HPDE6-E6E7 (cell line): ENCODE data around the gene SLC11A2.
"Not testable (repeated sequence)": the region's sequence is repeated elsewhere in the genome, so short reads cannot be mapped to it uniquely, and the experiment has no call there.

Experiments
- DNase-seq: peaks from one replicate; pipeline ENCODE4 v3.0.0; 2011; ENCODE audit warnings: missing footprints; ENCODE audit errors: extremely low spot score

SLC11A2 gene

DNA sequence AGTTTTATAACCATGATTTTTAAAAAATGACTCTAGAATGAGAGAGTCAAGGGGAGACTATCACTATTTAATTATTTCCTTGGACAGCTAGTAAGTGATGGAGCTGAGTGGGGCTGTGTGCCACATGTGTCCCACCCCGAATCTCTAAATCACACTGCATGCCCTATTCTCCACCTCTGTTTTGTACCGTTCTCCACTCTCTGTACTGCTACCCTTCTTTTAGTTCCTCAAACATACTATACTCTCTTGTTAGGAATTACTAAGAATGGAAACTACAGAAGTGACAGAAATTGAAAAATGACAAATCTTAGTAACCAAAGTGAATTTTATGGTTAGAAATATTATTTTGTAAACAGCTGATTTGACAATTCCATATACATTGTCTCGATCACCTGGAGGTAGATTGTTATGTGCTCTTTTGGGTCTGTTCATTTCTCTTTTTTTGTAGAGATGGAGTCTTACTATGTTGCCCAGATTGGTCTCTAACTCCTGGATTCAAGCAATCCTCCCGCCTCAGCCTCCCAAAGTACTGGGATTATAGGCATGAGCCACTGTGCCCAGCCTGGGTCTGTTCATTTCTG is 35.9 kb downstream of the SLC11A2 start:
- DNase-seq, result no peak

DNA sequence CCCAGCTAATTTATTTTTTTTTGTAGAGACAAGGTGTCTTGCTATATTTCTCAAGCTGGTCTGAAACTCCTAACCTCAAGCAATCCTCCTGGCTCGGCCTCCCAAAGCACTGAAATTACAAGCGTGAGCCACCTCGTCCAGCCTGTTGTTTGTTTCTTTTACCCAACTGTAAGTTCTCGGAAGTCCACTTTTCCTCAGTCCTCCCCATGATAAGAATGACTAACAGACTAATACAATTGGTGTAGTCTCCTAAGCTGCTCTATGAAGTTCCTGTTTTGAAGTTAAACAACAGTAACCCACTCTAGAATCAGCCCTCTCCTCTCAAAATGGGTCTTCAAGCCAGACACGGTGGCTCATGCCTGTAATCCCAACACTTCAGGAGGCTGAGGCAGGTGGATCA is 37.3 kb downstream of the SLC11A2 start:
- no peak for DNase-seq

DNA sequence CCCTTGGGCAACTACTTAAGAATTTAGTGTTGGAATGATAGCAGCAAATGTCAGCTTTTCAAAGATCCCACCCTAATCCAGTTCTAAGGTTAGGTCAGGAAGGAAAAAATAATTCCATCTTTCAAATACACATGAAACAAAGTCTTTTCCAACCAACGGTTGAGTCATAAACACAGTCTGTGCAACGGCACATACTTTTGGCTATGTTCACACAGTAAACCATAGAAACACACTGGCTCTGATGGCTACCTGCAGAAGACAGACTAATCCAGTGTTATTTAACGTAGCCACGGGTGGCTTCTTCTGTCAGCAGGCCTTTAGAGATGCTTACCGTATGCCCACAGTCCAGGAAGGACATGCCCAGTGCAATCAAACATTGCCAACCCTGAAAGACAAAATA is 38.1 kb downstream of the SLC11A2 start:
- DNase-seq, result no peak

DNA sequence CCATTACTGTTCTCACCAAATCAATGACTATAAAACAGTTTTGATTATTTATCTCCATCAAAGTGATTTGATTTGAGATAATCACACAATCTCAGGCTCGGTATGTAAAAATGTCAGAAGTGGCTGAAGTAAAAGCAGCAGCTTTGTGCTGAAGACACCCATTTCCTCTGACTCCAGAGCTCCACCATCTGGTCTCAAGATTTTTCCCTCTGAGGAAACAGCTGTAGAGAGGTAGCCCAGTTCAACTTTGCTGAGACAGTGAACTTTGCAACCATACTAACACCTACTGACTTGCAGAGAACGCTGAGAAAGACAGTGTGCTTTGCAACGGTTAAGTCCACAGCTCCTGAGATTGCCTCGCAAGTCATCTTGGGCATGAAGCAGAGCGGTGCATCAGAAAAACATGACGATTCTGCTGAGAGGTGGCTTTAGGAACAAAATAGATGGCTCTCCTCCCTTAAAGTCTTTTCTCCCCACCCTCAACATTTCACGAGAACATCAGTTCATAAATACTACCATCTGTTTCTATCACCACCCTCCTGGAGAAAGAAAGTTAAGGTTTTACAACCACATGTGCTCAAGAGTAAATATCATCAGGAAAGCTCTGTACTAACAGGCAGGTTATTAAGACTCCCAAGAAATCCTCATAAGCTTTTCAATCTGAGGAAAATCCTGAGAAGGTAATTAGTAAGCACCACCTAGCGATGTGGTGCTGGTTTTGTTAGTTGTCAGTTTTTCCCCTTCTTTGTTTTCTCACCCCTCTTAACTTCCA is 39.0 kb downstream of the SLC11A2 start:
- DNase-seq, result no peak

DNA sequence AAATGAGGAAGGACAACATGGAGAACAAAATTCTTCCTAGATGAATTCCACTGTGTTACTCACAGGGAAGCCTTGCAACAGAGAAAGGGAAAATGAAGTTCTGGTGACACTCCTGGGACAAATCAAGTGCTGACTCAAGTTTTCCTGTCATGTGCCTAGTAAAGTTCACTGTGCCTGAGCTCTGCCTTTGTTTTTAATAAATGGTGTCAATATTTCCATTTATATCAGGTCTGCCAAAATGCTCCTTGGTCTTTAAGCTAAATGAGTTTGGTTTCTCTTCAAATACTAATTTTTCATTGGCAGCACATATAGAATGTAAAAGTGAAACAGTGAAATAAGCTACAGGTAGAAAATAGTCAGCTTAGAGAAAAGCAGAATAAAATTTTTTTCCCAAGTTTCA is 40.9 kb downstream of the SLC11A2 start:
- no peak for DNase-seq

DNA sequence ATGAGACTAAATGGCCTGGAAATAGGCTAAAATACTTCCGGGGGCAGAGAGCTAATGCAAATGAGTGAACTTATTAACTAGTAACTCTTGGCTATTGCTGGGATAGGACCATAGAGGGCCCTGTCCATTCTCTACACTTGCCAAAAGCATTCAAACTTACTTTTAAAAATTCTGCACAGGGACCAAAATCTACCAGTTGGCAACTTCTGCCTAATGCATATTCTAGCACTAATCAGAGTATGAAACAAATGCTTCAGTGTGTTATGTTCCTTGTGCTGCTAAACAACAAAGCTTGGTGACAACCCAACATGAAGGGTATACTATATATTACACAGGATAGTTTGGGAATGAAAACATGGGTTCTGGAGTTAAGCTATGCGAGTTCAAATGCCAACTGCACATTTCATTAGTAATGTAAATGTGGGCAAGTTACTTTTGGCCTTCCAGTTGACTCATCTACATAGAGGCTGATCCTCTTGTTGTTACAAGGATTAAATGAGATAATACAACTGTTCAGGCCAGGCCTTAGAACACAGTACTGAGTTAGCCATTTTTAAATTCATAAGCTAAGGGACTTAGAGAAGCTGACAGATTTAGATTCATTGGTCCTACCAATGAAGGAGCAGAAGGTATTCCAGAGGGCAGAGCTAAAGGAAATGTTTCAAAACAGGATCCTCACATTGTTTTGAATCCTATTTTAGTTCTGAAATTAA is 41.4 kb downstream of the SLC11A2 start:
- no peak for DNase-seq

DNA sequence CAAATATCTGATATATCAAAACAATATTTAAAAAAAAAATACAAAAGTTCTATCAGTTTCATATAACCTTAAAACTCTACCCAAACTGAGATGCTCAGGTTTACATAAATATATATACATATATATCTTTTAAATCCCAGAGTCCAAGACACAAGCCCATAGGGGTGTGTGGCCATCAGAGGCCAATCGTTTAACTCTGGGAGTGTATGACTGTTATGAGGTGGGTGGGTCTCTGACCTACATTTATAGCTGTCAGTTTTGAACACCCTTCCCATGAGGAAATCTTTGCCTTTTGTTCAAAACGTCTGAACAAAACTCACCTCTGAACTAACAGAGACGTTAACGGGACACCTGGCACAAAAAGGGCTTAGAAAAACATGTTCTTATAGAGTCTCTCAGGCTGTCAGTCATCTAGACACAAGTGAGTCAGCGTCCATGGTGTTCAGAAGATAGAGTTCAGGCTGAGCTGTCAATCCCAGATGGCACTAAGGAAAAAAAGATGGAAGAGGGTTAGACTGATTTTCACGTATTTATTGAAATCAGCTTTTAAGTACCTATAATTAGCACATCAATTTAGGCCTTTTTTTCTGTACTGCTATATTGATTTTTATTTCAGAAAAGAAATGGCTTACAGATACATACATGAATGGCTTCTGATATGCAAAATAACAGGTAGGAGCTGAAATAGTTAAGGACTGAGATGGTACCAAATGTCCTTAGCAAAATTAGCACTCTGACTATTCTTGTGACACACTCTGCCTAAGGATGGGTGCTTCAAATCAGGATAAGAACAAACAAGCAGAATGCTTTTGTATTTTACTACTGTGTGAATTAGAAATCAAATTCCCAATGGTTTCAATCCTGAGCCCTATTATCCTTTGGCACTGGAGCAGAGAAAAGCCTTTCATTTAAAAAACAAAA is 44.6 kb downstream of the SLC11A2 start:
- DNase-seq, result no peak

DNA sequence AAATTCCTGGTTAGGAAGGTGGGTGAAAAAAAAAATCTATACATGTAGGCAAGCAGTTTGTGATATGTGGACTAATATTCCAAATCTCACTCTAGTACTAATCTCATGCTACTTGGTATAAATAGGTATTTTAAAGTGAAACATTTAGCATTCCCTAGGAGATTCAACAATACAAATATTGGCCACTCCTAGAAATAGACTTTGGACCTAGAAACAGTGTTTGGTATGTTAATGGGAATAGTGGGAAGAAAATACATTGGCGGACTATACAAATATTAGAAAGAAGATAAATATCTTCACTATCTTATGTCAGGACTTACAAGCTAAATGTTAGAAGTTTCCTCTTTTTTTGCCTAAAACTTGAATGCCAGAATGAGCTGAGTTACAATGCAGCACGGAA is 45.6 kb downstream of the SLC11A2 start:
- no peak for DNase-seq

DNA sequence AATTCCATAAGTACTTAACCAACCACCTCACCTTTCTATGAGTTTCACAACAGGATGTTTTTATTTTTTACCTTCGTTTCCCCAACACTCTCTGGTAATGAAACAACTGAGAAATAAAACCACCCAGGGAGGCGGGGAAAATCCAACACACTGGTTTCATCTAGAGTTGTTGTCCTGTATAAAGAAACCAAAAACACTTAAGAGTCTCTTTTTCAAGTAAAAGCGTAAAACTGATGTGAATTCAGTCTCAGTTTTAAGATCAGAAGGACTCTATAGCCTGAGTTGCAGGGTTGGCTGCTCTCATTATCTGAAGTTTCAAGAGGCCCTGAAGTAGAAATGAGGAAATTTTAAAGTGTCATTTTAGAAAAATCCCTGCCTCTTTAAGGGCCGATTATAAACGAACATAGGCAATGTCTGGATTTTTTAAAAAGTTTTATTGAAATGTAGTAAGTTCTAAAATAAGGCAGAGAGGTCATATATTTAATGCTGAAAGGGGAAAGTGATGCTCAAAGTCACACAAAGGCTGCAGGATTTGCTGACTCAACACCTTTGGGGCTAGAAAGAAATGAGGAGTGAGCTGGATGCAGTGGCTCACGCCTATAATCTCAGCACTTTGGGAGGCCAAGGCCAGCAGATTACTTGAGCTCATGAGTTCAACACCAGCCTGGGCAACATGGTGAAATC is 46.7 kb downstream of the SLC11A2 start:
- no peak for DNase-seq

DNA sequence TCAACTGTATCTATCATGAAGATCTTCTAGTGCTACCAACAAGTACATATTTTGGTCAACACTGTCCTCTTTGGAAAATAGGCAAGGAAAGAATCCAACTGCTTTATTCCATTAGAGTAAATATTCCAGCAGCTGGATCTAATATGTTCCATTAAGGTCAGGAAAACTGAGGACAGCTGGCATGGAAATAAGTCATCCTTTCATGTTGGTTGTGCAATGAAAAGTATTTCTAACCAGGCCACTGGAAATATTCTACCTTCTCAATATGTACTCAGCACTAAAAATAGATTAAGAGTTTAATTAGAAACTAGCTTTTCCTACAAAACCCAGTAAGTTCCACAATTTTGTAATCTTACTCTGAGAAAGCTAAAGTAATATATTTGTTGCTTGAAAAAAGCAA is 54.2 kb downstream of the SLC11A2 start:
- no peak for DNase-seq

DNA sequence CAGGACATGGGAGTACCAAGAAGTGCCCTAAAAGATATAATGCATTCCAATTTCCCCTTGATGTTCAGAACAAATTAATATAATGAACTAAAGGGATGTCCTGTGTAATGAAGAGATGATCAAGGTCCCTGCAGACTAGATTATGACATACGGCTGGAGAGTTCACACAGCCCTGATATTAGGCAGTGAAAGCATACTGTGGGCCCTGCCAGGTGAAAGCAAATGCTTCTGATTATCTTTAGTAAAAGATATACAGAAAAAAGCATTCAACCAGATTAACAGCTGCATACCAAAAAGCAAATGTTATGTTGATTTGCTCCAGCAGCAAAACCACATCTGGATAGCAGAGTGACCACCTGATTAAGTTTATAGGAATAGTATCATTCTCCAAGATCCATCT is 61.8 kb downstream of the SLC11A2 start:
- no peak for DNase-seq

DNA sequence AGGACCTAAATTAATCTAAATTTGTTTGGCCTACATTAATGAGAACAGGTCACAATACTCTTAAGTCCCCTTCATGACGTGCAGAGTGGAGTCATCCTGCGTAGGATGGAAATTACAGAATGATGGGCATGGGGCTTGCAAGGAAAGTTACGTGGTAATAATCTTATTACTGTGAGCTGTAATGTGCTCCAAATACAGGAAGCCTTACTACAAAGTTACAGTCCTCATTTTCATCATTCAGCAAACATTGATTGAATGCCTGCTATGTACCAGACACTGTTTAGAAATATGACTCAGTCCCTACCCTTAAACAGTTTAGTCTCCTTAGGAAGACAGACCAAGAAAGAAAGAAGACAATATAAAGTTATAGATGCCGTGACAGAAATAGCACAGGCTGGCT is 64.5 kb downstream of the SLC11A2 start:
- no peak for DNase-seq

DNA sequence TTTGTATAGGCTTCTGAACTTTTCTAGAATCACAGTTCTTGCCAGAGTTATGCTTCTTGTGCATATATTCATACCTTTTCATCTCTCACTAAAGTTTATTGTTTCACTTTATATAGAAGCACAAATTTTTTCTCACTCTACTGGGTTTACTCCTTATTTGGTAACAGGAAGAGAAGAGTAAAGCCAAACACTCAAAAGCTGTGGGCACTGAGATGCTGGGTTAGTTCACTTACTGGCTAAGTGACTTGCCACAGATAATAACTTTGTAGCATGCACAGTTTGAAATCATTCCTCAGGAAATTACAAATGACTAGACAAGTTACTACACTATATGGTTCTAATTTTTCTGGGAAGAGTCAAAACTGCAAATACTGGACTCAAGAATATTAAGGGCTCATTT is 66.1 kb downstream of the SLC11A2 start:
- DNase-seq, result no peak

DNA sequence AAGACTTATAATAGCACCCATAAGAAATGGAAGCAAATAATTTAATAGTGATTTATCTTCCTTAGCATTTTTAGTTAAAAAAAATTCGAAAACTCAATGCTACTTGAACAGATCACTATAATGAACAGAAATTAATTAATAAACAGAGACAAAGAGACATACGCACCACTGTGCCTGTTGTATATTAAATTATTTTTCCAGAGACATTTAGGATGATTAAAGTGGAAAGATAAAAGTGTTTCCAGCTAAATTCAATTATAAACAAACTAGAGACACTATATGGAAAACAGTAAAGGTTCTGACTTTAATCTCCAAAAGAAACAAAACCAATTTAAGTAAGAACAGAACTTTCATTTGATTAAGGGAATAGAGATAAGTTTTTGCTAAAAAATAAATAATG is 70.5 kb downstream of the SLC11A2 start:
- no peak for DNase-seq

DNA sequence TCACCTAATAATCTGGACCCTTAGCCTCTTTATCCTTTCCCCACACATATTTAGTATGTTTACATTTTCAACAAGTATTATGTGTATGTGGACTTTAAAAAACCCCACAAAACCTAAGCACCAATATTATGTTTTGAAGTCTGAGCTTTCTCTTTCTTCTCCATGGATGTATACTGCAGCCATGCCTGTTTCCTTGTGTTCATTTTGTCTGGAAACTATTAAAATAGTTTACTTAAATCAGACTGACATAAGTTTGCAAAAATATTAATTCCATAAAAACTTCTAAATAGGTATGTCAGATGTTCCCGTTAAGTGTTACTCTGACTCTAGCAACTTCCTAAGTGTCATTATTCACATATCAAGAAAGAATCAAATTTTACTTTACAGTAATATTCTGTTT is 70.9 kb downstream of the SLC11A2 start:
- no peak for DNase-seq

DNA sequence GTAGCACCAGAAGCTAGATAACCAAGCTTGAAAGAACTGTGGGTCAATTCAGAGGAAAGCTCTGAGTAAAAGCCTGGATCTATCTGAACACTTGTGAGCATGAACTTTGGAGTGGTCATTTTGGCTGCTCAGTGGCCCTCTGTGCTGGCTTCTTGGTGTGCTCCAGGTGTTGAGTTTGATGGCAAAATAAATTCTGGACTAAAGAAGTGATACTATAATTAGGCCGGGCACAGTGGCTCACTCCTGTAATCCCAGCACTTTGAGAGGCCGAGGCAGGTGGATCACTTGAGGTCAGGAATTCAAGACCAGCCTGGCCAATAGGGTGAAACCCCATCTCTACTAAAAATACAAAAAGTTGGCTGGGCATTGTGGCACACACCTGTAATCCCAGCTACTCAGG is 71.4 kb downstream of the SLC11A2 start:
- not testable (repeated sequence) for DNase-seq

DNA sequence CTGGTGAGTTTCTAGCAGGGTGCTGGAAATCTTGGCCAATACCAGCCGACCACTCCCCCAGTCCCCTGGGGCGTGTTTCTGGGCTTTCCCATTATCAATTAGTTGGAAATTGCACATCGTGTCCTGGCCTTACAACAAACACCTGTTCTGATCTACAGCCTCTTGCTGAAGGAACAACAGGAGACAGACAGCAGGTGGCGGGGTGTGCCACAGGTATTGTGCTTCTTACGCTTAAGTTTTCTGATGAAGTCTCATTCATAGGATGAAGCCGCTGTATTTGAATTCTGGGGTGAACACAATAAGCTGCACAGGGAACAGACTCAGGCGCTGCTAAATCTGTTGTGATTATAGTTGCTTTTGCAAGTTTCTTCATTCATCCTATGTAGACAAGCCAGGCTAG is 73.1 kb downstream of the SLC11A2 start:
- no peak for DNase-seq

DNA sequence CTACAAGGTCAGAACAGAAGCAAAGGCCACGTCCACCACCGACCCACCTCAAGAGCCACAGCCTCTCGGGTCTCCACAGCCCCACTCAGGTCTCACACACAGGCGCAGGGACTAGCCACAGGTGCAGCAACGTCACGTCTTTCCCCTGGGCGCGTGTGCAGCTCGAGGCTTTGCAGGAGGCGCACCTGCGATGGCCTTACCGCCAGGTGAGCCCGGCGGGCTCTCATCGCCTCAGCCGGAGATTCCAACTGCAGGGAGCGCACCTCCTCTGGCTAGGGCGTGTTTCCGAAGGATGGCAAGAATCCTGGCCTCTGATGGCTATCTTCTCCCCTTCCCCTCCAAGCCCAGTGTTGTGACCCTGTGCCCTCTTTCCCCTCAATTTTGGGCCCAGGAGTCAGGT is 73.7 kb downstream of the SLC11A2 start, which contains the start of gene HIGD1C:
Gene HIGD1C, plus strand, starts transcription at position 35 of the 400 bp plus-strand sequence. CDS start 1,455 bp downstream, outside the sequence.
- no peak for DNase-seq

DNA sequence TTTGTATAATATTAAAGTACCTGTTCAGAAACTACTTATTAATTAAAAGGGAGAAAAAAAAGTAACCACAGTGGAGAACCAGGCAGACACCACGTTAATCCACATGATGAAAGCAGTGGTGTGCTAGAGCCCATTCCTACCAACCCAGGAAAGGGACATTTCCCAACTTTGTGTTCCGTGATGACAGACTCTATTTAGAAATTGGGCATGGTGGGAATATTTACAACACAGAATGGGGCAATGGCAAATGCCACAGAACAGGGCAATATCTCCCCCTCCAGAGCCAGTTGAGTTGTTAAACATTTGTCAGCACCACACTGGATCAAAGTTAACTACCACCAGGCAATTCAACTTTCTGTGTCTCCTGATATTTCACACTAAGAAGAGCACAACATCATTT is 75.1 kb downstream of the SLC11A2 start:
- DNase-seq, result no peak

DNA sequence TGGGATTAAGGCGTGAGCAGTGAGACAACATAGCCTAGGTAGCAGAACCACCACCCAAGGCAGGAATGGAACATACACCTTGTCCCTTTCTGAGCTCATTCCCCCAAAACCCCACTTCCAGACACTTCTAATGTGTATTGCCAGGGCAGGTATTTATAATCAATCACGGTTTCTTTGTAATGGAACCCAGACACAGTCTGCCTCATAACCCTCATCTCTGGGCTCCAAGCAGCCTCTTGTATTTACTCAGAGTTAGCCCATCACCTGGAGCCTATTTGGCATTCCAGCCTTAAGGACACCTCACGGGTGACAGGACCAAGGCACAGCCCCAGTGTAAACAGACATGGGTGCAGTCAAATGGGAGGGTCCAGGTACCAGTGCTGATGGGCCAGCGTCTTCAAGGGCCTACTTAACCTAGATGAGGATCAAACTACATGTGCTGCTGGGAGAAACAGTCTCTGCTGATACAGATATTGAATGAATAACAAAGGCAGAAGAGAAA is 76.3 kb downstream of the SLC11A2 start:
- DNase-seq, result no peak

DNA sequence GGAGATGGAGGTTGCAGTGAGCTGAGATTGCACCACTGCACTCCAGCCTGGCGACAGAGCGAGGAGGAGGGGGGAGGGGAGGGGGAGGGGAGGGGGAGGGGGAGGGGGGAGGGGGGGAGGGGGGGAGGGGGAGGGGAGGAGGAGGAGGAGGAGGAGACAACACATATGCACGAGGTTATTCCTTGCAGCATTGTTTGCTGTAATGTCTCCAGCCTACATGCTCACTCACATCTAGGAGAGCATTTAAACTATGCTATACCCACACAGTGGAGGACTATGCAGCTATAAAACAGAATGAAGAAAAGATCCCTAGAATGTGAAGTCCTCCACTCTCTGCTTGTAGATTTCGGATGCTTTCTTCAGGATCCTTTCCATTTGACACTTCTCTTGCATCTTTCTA is 77.4 kb downstream of the SLC11A2 start:
- no peak for DNase-seq
